Kidney (tissue), 14 donors: ENCODE measurements around the gene METTL15. TPM values are rescaled to one million over a fixed set of nuclear protein-coding genes. Genes with fewer than 3 reads are reported as not detected.

Experiments
- DNase-seq, 5 donors: peaks; one replicate each; pipeline ENCODE4 v3.0.0-alpha.2; 2013 to 2020
- FAIRE-seq: peaks from 2 replicates; lab custom pipeline; 2012; peaks lifted over from hg19 to GRCh38; lab: Jason Lieb, UNC
- H3K27ac ChIP-seq, 2 donors: one replicate each; pipeline ENCODE4 v1.7.0; 2013; ENCODE audit warnings: low read depth in 2 of 2, low read length in 2 of 2, inconsistent platforms in 1 of 2
- H3K27me3 ChIP-seq: one replicate; pipeline ENCODE4 v1.7.1; 2013; ENCODE audit warnings: low read length, inconsistent platforms; ENCODE audit not compliant: control insufficient read depth, insufficient read depth
- H3K36me3 ChIP-seq, 3 donors: one replicate each; pipeline versions ENCODE4 v1.7.0 to v1.7.1; 2013; ENCODE audit warnings: low read length in 3 of 3, control low read depth in 1 of 3, inconsistent platforms in 1 of 3; ENCODE audit not compliant: insufficient read depth in 3 of 3, control insufficient read depth in 2 of 3
- H3K4me1 ChIP-seq, 3 donors: one replicate each; pipeline versions ENCODE4 v1.7.0 to v1.7.1; 2013; ENCODE audit warnings: low read length in 3 of 3, inconsistent platforms in 1 of 3, low read depth in 1 of 3; ENCODE audit not compliant: control insufficient read depth in 2 of 3, insufficient read depth in 2 of 3
- H3K4me3 ChIP-seq, 3 donors: one replicate each; pipeline versions ENCODE4 v1.7.0 to v1.8.1; 2013; ENCODE audit warnings: low read length in 3 of 3, control low read depth in 1 of 3, inconsistent platforms in 1 of 3
- H3K9ac ChIP-seq, 3 donors: one replicate each; pipeline versions ENCODE4 v1.7.0 to v1.7.1; 2013; ENCODE audit warnings: low read length in 3 of 3, control low read depth in 1 of 3, inconsistent platforms in 1 of 3
- H3K9me3 ChIP-seq, 3 donors: one replicate each; pipeline versions ENCODE4 v1.7.0 to v1.7.1; 2013; ENCODE audit warnings: low read length in 3 of 3, control low read depth in 1 of 3, inconsistent platforms in 1 of 3; ENCODE audit not compliant: control insufficient read depth in 2 of 3, insufficient read depth in 1 of 3
- intact Hi-C: fragments of 100-400 bp; cut with DNase I; formaldehyde crosslinking; loops from one replicate; pipeline ENCODE4 v1.11.1; 2022
- polyA plus RNA-seq: library from polyadenylated mRNA; stranded (reverse); fragments of 350-450 nt; fragmentation: Illumina TruSeq; extraction: RNeasy Lipid Tissue Mini Kit (QIAGEN cat#74804); gene quantifications from one replicate; pipeline ENCODE4 v1.2.3, GENCODE V29; 2014; ENCODE audit warnings: low read depth, low replicate concordance; ENCODE audit not compliant: insufficient read depth
- total RNA-seq: library from RNA; stranded (reverse); fragmentation: NEBNext Ultra II Directional; extraction: Animal tissue kit (Norgen Biotek cat#: 25700); gene quantifications from one replicate; pipeline ENCODE4 v1.2.1, GENCODE V29; 2021
- TF ChIP-seq, protein P1 (sequence below): IDR thresholded peaks from 3 replicates; pipeline ENCODE4 v1.5.1; 2012; ENCODE audit warnings: mild to moderate bottlenecking, moderate library complexity, borderline replicate concordance; ENCODE audit not compliant: insufficient read depth; ENCODE audit errors: extremely low read depth
- donor health status: control.
- donor health status: control.
- donor health status: control.
- donor health status: control.
- donor health status: control.
- donor health status: DM: yes; HTN: yes; CAD: no.
- donor health status: Normal renal cell carcinoma (clear cell type).

The METTL15 gene
- total and polyA plus RNA-seq, 2 donors from 2014 or later, result 6.4 to 14.7 TPM

GRCh38 chr11:28251257-28251656 lies 143.1 kb downstream of the METTL15 start:
- Histone ChIP-seq H3K27me3 (no peaks in the 10 kb centered on the region), H3K9ac (no peak overlapping the region), H3K36me3 (no peaks in the 10 kb centered on the region), H3K4me1 (no peaks in the 10 kb centered on the region), H3K27ac (no peak overlapping the region), H3K4me3 (no peak overlapping the region), H3K9me3 (peaks cover 0 to 3% (median 0%) of the 10 kb centered on the region in 3 donors)
- FAIRE-seq (no peak), DNase-seq (no peak)
- TF ChIP-seq, protein P1, sequence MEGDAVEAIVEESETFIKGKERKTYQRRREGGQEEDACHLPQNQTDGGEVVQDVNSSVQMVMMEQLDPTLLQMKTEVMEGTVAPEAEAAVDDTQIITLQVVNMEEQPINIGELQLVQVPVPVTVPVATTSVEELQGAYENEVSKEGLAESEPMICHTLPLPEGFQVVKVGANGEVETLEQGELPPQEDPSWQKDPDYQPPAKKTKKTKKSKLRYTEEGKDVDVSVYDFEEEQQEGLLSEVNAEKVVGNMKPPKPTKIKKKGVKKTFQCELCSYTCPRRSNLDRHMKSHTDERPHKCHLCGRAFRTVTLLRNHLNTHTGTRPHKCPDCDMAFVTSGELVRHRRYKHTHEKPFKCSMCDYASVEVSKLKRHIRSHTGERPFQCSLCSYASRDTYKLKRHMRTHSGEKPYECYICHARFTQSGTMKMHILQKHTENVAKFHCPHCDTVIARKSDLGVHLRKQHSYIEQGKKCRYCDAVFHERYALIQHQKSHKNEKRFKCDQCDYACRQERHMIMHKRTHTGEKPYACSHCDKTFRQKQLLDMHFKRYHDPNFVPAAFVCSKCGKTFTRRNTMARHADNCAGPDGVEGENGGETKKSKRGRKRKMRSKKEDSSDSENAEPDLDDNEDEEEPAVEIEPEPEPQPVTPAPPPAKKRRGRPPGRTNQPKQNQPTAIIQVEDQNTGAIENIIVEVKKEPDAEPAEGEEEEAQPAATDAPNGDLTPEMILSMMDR, result no peak
- intact Hi-C loops, result no loop called here

GRCh38 chr11:28257761-28258160 lies 149.6 kb downstream of the METTL15 start:
- DNase-seq (no peak), FAIRE-seq (no peak)
- intact Hi-C loops, result no loop called here
- H3K9me3 ChIP-seq, result peaks cover 0 to 3% (median 0%) of the 10 kb centered on the region in 3 donors
- H3K27ac ChIP-seq, result no peak overlapping the region
- no peak overlapping the region for H3K4me3 ChIP-seq
- H3K4me1 ChIP-seq, result no peaks in the 10 kb centered on the region
- no peak overlapping the region for H3K9ac ChIP-seq
- TF ChIP-seq, protein P1, result no peak
- no peaks in the 10 kb centered on the region for H3K36me3 ChIP-seq
- no peaks in the 10 kb centered on the region for H3K27me3 ChIP-seq

- Histone ChIP-seq H3K4me1 (no peaks in the 10 kb centered on the region), H3K9ac (no peak overlapping the region), H3K27ac (no peak overlapping the region), H3K4me3 (no peak overlapping the region), H3K36me3 (no peaks in the 10 kb centered on the region), H3K27me3 (no peaks in the 10 kb centered on the region), H3K9me3 (peaks cover 0 to 3% (median 0%) of the 10 kb centered on the region in 3 donors)
- intact Hi-C loops, result no loop called here
- DNase-seq (no peak), FAIRE-seq (no peak)
- TF ChIP-seq, protein P1, result no peak
Observed at GRCh38 chr11:28259177-28259843, 151.1 kb downstream of the METTL15 start.
